Urothelium cell line (cell line): ENCODE measurements around the gene CPNE7.

Source experiments
- DNase-seq: peaks from one replicate; pipeline ENCODE4 v3.0.0; 2011; ENCODE audit warnings: low spot score, mixed read lengths
- FAIRE-seq: peaks from 2 replicates; lab custom pipeline; 2011; peaks lifted over from hg19 to GRCh38; lab: Jason Lieb, UNC

The CPNE7 gene

DNA sequence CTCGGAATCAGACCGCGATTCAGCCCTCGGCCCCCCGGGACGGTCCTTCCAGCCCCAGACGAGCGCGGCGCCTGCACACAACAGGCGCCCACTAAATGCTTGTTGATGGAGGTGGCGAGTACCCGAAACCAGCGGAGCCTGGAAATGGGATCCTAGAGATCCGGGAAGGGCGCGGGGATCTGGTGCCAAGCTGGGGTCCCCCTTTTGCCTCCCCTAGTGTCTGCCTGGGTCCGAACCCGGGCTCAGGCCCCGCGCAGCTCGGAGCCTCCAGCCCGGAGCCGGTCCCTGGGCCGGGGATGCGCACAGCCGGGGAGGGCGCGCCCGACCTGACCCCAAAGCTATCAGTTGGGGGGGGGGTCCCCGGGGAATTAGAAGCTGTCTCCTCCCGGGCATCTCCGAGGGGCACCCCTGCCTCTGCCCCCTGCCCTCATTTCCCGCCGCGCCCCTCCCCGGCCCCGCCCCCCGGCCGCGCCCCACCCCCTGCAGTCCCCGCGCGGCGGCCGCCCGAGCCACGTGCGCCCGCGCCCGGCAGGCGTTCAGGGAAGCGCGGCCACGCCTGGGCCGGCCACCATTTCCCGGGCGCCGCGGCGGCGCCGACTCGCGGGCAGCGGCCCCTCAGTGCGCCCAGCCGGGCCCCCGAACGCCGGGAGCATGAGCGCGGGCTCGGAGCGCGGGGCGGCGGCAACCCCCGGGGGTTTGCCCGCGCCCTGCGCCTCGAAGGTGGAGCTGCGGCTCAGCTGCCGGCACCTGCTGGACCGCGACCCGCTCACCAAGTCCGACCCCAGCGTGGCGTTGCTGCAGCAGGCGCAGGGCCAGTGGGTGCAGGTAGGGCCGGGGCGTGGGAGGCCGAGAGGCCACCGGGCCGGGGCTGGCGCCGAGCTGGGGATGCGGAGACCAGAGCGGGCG, at the start of gene CPNE7:
Gene CPNE7, plus strand, starts transcription at position 512 of the 906 bp plus-strand sequence. Its CDS starts 140 bp downstream, at position 652.
- DNase-seq (no peak), FAIRE-seq (no peak)

- DNase-seq (no peak), FAIRE-seq (no peak)
Measured at GRCh38 chr16:89529097-89529496, 46.5 kb upstream of the CPNE7 start.

GRCh38 chr16:89530401-89531381, 44.9 kb upstream of the CPNE7 start:
- no peak for DNase-seq
- FAIRE-seq: no peak

DNA sequence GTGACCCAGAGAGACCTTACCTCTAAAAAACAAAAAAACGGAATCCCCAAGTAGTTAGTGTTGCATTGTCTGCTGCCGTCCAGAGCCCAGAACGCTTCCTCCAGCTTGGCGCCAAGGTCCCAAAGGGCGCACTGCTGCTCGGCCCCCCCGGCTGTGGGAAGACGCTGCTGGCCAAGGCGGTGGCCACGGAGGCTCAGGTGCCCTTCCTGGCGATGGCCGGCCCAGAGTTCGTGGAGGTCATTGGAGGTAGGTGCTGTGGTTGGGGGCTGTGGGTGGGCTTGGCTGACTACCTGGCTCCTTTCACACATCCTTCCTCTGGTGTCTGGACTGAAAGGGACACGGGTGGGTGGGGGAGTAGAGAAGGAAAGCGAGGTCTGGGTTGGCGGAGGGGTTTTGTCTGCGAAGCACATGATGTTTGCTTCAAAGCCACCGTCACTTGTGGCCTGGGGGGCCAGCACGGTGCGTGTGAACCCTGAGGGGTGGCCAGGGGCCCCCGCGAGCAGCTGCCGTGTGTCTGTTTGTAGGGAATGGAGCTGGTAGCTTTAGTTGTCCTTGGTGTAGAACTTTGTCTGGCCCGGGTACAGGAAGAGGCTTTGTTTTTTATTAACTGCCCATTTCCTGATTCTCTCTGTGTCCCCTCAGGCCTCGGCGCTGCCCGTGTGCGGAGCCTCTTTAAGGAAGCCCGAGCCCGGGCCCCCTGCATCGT, 43.6 kb upstream of the CPNE7 start:
- FAIRE-seq: no peak
- no peak for DNase-seq

GRCh38 chr16:89534252-89534756, 41.3 kb upstream of the CPNE7 start:
- FAIRE-seq (no peak), DNase-seq (no peak)

DNA sequence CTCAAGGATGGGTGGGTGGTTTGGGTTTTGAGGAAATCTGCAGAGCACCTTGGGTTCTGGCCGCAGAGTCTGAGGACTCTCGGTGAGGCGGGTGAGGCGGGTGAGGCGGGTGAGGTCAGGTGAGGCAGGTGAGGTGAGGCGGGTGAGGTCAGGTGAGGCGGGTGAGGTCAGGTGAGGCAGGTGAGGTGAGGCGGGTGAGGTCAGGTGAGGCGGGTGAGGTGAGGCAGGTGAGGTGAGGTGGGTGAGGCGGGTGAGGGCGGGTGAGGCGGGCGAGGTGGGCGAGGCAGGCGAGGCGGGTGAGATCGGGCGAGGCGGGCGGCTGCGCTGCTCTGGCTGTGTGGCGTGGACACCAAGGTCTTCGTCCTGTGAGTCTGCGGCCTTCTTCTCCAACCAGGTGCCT, 39.2 kb upstream of the CPNE7 start:
- FAIRE-seq: peak; percentile 97
- DNase-seq: no peak

GRCh38 chr16:89536886-89537548, 38.5 kb upstream of the CPNE7 start:
- FAIRE-seq: no peak
- DNase-seq: no peak

DNA sequence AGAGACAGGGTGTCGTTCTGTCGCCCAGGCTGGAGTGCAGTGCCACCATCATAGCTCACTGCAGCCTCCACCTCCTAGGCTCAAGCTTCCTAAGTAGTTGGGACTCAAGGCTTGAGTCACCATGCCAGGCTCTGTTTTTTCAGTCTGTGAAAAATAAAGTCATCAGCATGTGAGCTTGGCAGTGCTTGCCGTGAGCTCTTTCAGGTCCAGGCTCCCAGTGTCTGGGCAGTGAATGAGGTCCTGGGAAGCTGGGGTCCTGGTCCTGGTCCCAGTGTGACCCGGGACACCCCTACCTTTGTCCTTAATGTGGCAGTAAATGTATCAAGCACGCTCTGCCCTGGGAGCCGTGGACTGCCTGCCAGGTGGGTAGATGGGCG, 38.0 kb upstream of the CPNE7 start:
- FAIRE-seq (no peak), DNase-seq (no peak)

GRCh38 chr16:89538286-89538685, 37.3 kb upstream of the CPNE7 start:
- FAIRE-seq: no peak
- no peak for DNase-seq

DNA sequence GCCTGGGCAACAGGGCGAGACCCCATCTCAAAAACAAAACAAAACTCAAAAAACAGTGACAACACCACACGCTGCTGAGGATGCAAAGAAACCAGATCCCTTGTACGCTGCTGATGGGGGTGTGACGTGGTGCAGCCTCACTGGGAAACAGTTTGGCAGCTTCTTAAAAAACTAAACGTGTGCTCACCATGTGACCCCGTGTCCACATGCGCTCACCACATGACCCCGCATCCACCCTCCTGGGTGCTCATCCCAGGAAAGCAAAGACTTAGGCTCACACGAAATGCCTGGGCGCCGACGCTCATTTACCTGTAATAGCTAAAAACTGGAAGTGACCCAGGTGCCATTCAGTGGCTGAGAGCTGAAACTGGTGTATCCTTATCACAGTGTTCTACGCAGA, 35.0 kb upstream of the CPNE7 start:
- FAIRE-seq (no peak), DNase-seq (no peak)

- FAIRE-seq (no peak), DNase-seq (no peak)
Measured at GRCh38 chr16:89541792-89542191, 33.8 kb upstream of the CPNE7 start.

DNA sequence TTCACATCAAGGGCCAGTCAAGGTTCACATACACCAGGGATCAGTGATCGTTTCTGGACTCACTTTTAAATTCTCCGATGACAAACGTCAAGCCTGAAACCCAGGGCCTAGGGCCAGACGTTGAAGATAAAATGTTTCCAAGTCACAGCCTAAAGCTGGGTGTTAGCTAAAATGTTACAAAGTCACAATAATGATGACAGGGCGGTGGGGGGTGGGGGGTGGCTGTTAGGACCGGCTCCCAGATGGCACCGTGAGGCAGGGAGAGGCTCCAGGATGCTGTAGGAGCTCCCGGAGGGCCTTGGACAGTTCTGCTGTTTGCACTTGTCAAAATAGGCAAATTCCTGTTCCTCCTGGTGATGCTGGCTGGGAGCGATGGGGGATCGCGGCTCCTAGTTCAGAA, 31.4 kb upstream of the CPNE7 start:
- no peak for DNase-seq
- FAIRE-seq: no peak

GRCh38 chr16:89544713-89545043, 30.9 kb upstream of the CPNE7 start:
- no peak for FAIRE-seq

GRCh38 chr16:89545044-89545830, 30.3 kb upstream of the CPNE7 start:
- DNase-seq (no peak), FAIRE-seq (no peak)

More at GRCh38 chr16:89544713-89545043, 30.9 kb upstream of the CPNE7 start:
- no peak for DNase-seq

- FAIRE-seq (no peak), DNase-seq (no peak)
Measured at GRCh38 chr16:89545831-89546574, 29.6 kb upstream of the CPNE7 start.

DNA sequence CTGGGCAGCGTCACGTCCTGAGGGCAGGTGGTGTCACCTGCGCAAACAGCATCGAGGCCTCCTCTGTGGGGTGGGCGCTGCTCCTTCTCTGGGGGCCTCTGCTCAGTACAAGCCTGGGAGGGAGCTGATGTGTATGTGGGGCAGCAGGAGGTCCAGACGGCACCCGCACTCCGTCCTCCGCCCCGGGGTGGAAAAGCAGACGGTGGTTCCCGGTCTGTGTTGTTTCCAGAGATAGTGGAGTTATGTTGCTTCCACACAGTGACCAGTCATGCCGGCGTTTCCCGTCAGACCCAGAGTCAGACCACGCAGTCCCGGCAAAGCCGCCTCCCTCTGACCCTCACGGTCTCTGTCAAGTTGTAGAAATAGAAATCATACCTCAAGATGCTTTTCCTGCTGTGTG, 28.8 kb upstream of the CPNE7 start:
- DNase-seq: no peak
- no peak for FAIRE-seq

DNA sequence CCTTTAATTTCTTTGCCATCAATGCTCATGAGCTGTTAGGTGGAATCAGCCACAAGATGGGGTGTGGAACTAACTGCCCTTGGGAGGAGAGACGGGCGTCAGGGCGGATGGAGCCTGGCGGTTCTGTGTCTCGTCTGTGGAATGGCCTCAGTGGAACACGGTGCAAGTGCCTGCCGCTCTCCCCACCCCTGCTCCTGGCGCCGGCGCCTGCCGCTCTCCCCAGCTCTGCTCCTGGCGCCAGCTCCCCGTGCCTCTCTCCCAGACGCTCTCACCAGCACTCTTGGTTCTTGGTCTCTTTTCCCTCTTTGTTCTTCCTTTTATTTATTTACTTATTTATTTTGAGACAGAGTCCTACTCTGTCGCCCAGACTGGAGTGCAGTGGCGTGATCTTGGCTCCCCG, 28.3 kb upstream of the CPNE7 start:
- no peak for FAIRE-seq

GRCh38 chr16:89547860-89548259, 27.7 kb upstream of the CPNE7 start:
- DNase-seq (no peak), FAIRE-seq (no peak)

More for the DNA sequence above, 28.3 kb upstream of the CPNE7 start:
- no peak for DNase-seq
